Adrenal gland (tissue), 12 donors: Measurements from ENCODE around the gene TRAPPC5. TPM values are rescaled to one million over a fixed set of nuclear protein-coding genes. Genes with fewer than 3 reads are reported as not detected.

ENCODE experiments used
- DNase-seq, 7 donors: peaks; one replicate each; pipeline ENCODE4 v3.0.0-alpha.2; 2019 to 2020
- H3K27ac ChIP-seq, 5 donors: fragments of 200-600 bp; sonication (generic) in 4 of 5; 1 replicate in 3 of 5; 2 replicates in 2 of 5; pipeline versions ENCODE4 v1.5.1 to v1.8.0; 2016 to 2020; ENCODE audit warnings: mild to moderate bottlenecking in 1 of 5
- H3K27me3 ChIP-seq: fragments of 200-600 bp; 2 replicates; pipeline ENCODE4 v1.8.0; 2021
- H3K36me3 ChIP-seq, 2 donors: fragments of 200-600 bp; replicated peaks in 1 of 2; 1 replicate in 1 of 2; 2 replicates in 1 of 2; pipeline versions ENCODE4 v1.5.1 to v1.8.0; 2018 to 2022
- H3K4me1 ChIP-seq, 2 donors: fragments of 200-600 bp; replicated peaks in 1 of 2; 1 replicate in 1 of 2; 2 replicates in 1 of 2; pipeline versions ENCODE4 v1.5.1 to v1.8.0; 2018 to 2021
- H3K4me3 ChIP-seq, 4 donors: fragments of 200-600 bp; sonication (generic) in 3 of 4; one replicate each; pipeline ENCODE4 v1.5.1; 2016 to 2018
- H3K9me3 ChIP-seq, 3 donors: fragments of 200-600 bp; sonication (generic) in 1 of 3; replicated peaks in 1 of 3; 1 replicate in 2 of 3; 2 replicates in 1 of 3; pipeline versions ENCODE4 v1.5.1 to v1.8.0; 2016 to 2021
- POLR2A ChIP-seq, 2 donors: fragments of 450-650 bp; IDR thresholded peaks; one replicate each; pipeline ENCODE4 v1.6.1; 2017; ENCODE audit warnings: antibody characterized with exemption in 2 of 2, mild to moderate bottlenecking in 2 of 2, moderate library complexity in 1 of 2
- WGBS, 4 donors: extraction: QIAGEN DNeasy Blood & Tissue Kit in 2 of 4; methylation state at CpG; one replicate each; pipeline versions ENCODE4 v1.1.5 to v1.1.7; 2013 to 2017; 5-methylcytosine and 5-hydroxymethylcytosine counted together
- intact Hi-C, 2 donors: fragments of 100-400 bp; cut with DNase I; formaldehyde crosslinking; loops; one replicate each; pipeline versions ENCODE4 v1.14.1 to v1.15.0; 2022 to 2023
- polyA plus RNA-seq, 3 donors: library from polyadenylated mRNA; stranded (reverse); fragments of 200-250 nt in 2 of 3; fragments of 350-450 nt in 1 of 3; fragmentation: Illumina TruSeq in 1 of 3; extraction: RNeasy Lipid Tissue Mini Kit (QIAGEN cat#74804) in 1 of 3; gene quantifications; one replicate each; pipeline ENCODE4 v1.2.3, GENCODE V29; 2013 to 2014
- total RNA-seq, 9 donors: library from RNA; depleted of rRNA in 4 of 9; stranded (reverse); fragments of >200 nt in 4 of 9; fragments of 120-200 nt in 1 of 9; fragmentation: NEBNext Ultra II Directional in 1 of 9; extraction: Animal tissue kit (Norgen Biotek cat#: 25700) in 1 of 9; gene quantifications; one replicate each; pipeline versions ENCODE4 v1.1.0 to v1.2.4, GENCODE V29; 2013 to 2023
- TF ChIP-seq, protein P1 (sequence below), 6 experiments: fragments of 450-650 bp in 4 of 6; fragments of 200-600 bp in 2 of 6; sonication (generic) in 1 of 6; IDR thresholded peaks; 1 replicate in 5 of 6; 2 replicates in 1 of 6; pipeline versions ENCODE4 v1.5.1 to v1.8.0; 2016 to 2021; ENCODE audit warnings: antibody characterized with exemption in 6 of 6, mild to moderate bottlenecking in 2 of 6, moderate library complexity in 1 of 6
- donor health status: healthy with polysubstance abuse.
- donor health status: Bipolar disorder and iron deficiency.
- donor health status: DM: yes; HTN: yes; CAD: no.
- donor health status: DM: no; HTN: no; CAD: no.
- donor health status: DM: no; HTN: no; CAD: no.
- donor health status: DM: yes; HTN: yes; CAD: no.

The TRAPPC5 gene
- total and polyA plus RNA-seq, 12 donors, result 5.6 to 502 (median 153) TPM

DNA sequence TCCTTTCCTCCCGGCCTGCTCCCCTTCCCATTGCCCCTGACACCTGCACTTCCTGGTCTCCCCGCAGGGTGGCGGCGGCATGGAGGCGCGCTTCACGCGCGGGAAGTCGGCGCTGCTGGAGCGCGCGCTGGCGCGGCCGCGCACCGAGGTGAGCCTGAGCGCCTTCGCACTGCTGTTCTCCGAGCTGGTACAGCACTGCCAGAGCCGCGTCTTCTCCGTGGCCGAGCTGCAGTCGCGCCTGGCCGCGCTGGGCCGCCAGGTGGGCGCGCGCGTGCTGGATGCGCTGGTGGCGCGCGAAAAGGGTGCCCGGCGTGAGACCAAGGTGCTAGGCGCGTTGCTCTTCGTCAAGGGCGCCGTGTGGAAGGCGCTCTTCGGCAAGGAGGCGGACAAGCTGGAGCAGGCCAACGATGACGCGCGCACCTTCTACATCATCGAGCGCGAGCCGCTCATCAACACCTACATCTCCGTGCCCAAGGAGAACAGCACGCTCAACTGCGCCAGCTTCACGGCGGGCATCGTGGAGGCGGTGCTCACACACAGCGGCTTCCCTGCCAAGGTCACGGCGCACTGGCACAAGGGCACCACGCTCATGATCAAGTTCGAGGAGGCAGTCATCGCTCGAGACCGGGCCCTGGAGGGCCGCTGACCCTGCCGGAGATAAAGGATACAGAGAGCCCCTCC, 1.7 kb downstream of the TRAPPC5 start:
- H3K4me3 ChIP-seq, result peak overlapping the region in 1 of 4 donors; percentile 93
- no peaks in the 10 kb centered on the region for H3K27me3 ChIP-seq
- no peak for TF ChIP-seq POLR2A (IDR thresholded peaks at IDR 0.05)
- TF ChIP-seq, protein P1, sequence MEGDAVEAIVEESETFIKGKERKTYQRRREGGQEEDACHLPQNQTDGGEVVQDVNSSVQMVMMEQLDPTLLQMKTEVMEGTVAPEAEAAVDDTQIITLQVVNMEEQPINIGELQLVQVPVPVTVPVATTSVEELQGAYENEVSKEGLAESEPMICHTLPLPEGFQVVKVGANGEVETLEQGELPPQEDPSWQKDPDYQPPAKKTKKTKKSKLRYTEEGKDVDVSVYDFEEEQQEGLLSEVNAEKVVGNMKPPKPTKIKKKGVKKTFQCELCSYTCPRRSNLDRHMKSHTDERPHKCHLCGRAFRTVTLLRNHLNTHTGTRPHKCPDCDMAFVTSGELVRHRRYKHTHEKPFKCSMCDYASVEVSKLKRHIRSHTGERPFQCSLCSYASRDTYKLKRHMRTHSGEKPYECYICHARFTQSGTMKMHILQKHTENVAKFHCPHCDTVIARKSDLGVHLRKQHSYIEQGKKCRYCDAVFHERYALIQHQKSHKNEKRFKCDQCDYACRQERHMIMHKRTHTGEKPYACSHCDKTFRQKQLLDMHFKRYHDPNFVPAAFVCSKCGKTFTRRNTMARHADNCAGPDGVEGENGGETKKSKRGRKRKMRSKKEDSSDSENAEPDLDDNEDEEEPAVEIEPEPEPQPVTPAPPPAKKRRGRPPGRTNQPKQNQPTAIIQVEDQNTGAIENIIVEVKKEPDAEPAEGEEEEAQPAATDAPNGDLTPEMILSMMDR (IDR thresholded peaks at IDR 0.05), result no peak
- no peak for DNase-seq
- intact Hi-C loops, result loop anchor here (10.0 kb wide), 2 partner anchors 112 to 328 kb away; no protein-coding TSS in a partner anchor
- 77 to 89% (median 82%) methylated on average over 31 to 74 of the region's 74 CpGs for WGBS, 4 donors
- no peaks in the 10 kb centered on the region for H3K9me3 ChIP-seq
- peaks cover 0 to 21% of the 10 kb centered on the region in 2 donors for H3K36me3 ChIP-seq
- H3K27ac ChIP-seq, result peak overlapping the region in 1 of 5 donors; percentile 90
- H3K4me1 ChIP-seq, result peaks cover 3 to 13% of the 10 kb centered on the region in 2 donors

DNA sequence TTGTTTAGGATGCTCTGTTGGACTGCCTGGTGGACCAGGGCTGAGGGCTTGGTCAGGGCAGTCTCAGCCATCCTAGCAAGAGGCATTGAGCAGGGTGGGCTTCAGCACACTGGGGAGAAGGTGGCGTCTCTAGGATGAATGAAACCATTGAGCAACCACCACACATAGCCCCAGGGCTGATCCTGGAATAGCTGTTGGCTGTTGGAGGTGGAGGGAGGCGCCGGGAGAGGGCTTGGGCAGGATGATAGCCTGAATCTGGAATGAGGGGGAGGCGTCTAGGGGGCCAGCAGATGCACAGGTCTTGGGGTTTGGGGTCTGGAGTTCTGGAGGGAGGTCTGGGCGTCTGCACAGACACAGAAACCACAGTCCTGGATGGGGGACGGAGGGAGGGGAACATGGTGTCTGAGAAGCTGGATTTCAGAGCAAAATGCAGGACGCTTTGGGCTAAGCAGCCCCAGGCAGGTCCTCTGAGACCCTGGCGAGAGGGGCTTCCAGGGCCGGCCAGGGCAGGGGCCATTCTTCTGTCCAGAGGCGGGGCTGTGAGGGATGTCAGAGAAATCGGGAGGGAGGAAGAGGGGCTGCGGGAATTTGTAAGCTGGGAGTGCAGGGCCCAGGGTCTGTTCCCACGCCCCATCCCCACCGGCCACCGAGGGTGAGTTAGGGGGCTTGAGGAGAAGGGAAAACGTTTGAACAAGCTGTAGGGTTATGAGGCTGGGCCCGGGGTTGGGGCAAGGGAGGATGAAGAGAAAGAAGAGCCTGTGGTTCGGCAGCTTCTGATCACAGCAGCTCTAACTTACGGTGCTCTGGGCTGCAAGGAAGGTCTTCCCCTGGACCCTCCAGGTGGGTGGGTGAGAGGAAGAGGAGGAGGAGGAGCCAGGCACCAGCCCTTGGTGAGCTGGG, 5.2 kb downstream of the TRAPPC5 start:
- intact Hi-C loops, result loop anchor here (10.0 kb wide), 2 partner anchors 109 to 331 kb away; no protein-coding TSS in a partner anchor
- peaks cover 0 to 21% of the 10 kb centered on the region in 2 donors for H3K36me3 ChIP-seq

DNA sequence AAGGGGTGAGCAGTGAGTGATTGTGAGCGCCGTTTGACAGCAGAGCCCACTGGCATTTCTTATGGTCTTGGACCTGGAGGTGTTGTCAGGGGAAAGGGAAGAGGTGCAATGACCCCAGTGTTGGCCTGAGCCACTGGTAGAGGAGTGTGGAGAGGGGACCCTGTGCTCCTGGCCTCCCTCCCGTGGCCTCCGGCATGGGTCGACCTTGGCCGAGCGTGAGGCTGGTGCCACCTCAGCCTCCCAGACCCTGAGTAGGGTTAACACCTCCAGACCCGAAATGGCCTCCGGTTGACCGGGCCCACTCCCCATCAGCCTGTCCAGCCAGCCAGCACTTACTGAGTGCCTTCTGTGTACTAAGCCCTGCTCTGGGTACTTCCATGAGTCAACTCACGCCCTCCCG, 6.5 kb downstream of the TRAPPC5 start:
- no peak for TF ChIP-seq POLR2A (IDR thresholded peaks at IDR 0.05)
- TF ChIP-seq, protein P1 (IDR thresholded peaks at IDR 0.05), result no peak
- intact Hi-C loops, result loop anchor here (10.0 kb wide), 2 partner anchors 108 to 332 kb away; no protein-coding TSS in a partner anchor
- WGBS, 4 donors, result 57 to 78% (median 72%) methylated on average over 5 to 12 of the region's 12 CpGs
- Histone ChIP-seq H3K4me3 (no peak overlapping the region), H3K4me1 (peaks cover 0 to 4% of the 10 kb centered on the region in 2 donors), H3K27ac (no peak overlapping the region), H3K36me3 (peaks cover 0 to 21% of the 10 kb centered on the region in 2 donors), H3K9me3 (no peaks in the 10 kb centered on the region), H3K27me3 (no peaks in the 10 kb centered on the region)
- no peak for DNase-seq

More for the DNA sequence above, 5.2 kb downstream of the TRAPPC5 start:
- TF ChIP-seq, protein P1 (IDR thresholded peaks at IDR 0.05), result no peak
- TF ChIP-seq POLR2A (IDR thresholded peaks at IDR 0.05), result no peak
- H3K4me3 ChIP-seq, result no peak overlapping the region
- H3K9me3 ChIP-seq, result no peaks in the 10 kb centered on the region
- no peak overlapping the region for H3K27ac ChIP-seq
- H3K27me3 ChIP-seq, result no peaks in the 10 kb centered on the region
- no peak for DNase-seq
- 36 to 43% (median 42%) methylated on average over 17 to 19 of the region's 19 CpGs for WGBS, 4 donors
- H3K4me1 ChIP-seq, result peaks cover 3 to 13% of the 10 kb centered on the region in 2 donors

DNA sequence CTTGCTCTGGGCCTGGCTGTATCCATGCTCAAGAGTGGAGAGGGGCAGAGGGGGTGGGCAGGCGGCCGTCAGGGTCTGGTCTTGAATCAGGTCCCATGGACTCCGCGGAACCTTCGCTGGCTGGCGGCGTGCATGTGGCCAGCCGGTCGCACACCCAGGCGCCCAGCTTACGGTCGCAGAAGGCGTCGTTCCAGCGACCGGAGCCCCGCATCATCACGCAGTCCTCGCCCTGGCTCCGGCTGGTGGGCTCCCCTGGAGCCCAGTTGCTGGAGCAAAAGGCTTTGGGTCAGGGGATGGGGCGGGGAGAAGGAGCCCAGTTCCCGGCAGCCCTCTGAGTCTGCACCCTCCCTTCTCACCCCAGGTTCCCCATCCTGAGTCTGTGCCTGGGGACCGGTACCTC, 8.5 kb downstream of the TRAPPC5 start:
- Histone ChIP-seq H3K36me3 (peaks cover 0 to 2% of the 10 kb centered on the region in 2 donors), H3K9me3 (no peaks in the 10 kb centered on the region), H3K4me1 (no peaks in the 10 kb centered on the region), H3K27ac (no peak overlapping the region), H3K27me3 (no peaks in the 10 kb centered on the region), H3K4me3 (no peak overlapping the region)
- intact Hi-C loops, result loop anchor here (10.0 kb wide), 2 partner anchors 106 to 334 kb away; no protein-coding TSS in a partner anchor
- no peak for DNase-seq
- WGBS, 4 donors, result 13 to 64% (median 22%) methylated on average over 3 to 23 of the region's 23 CpGs
- TF ChIP-seq, protein P1 (IDR thresholded peaks at IDR 0.05), result no peak
- no peak for TF ChIP-seq POLR2A (IDR thresholded peaks at IDR 0.05)
